Measurements from ENCODE around the gene PRICKLE1. TPM values are rescaled to one million over a fixed set of nuclear protein-coding genes. Genes with fewer than 3 reads are reported as not detected.

The PRICKLE1 gene
- total RNA-seq, 2 donors from 2014 or later: 7.6 to 19.7 TPM

DNA sequence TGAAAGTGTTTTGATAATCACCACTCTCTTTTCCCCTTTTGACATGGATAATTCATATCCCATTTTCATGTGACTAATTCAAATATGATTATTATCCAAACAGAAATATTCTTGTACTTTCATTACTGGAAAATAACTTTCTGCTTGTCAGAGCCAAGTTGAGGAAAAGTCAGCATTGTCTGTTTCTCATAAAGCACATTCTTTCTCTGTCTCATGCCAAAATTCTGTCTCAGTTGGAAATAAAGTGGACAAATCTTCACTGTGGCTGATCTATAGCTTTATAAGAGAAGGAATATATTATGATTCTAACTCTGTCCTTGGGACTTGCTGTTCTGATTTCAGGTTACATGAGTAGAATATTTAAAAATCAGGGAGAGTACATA, 22.7 kb upstream of the PRICKLE1 start:
- Histone ChIP-seq H3K9me3 (peaks cover 0 to 8% of the 10 kb centered on the region in 2 donors), H3K36me3 (no peaks in the 10 kb centered on the region), H3K4me3 (no peak overlapping the region), H3K4me1 (no peaks in the 10 kb centered on the region), H3K27ac (no peak overlapping the region), H3K27me3 (no peaks in the 10 kb centered on the region)
- TF ChIP-seq, protein P1, sequence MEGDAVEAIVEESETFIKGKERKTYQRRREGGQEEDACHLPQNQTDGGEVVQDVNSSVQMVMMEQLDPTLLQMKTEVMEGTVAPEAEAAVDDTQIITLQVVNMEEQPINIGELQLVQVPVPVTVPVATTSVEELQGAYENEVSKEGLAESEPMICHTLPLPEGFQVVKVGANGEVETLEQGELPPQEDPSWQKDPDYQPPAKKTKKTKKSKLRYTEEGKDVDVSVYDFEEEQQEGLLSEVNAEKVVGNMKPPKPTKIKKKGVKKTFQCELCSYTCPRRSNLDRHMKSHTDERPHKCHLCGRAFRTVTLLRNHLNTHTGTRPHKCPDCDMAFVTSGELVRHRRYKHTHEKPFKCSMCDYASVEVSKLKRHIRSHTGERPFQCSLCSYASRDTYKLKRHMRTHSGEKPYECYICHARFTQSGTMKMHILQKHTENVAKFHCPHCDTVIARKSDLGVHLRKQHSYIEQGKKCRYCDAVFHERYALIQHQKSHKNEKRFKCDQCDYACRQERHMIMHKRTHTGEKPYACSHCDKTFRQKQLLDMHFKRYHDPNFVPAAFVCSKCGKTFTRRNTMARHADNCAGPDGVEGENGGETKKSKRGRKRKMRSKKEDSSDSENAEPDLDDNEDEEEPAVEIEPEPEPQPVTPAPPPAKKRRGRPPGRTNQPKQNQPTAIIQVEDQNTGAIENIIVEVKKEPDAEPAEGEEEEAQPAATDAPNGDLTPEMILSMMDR (IDR thresholded peaks at IDR 0.05): no peak
- no peak for DNase-seq (ENCODE audit: low spot score)

GRCh38 chr12:42611571-42612230, 22.2 kb upstream of the PRICKLE1 start:
- Histone ChIP-seq H3K27ac (no peak overlapping the region), H3K4me1 (no peaks in the 10 kb centered on the region), H3K9me3 (peaks cover 0 to 3% of the 10 kb centered on the region in 2 donors), H3K4me3 (no peak overlapping the region), H3K36me3 (no peaks in the 10 kb centered on the region), H3K27me3 (no peaks in the 10 kb centered on the region)
- TF ChIP-seq, protein P1 (IDR thresholded peaks at IDR 0.05): no peak
- no peak for DNase-seq (ENCODE audit: low spot score)

DNA sequence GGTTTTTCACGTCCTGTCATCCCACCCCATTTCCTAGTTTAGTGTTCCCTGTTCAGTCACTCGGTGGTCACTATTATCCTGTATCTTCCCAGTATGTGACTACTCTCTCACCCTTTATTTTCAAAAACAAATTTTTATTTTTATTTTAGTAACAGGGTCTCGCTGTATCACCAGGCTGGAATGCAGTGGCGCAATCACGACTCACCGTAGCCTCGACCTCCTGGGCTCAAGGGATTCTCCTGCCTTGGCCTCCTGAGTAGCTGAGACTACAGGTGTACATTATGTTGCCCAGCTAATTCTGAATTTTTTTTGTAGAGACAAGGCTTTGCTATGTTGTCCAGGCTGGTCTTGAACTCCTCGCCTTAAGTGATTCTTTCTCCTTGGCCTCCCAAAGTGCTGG, 20.1 kb upstream of the PRICKLE1 start:
- Histone ChIP-seq H3K4me1 (no peaks in the 10 kb centered on the region), H3K9me3 (no peaks in the 10 kb centered on the region), H3K27ac (no peak overlapping the region), H3K4me3 (no peak overlapping the region), H3K27me3 (no peaks in the 10 kb centered on the region), H3K36me3 (no peaks in the 10 kb centered on the region)
- DNase-seq (ENCODE audit: low spot score): no peak
- TF ChIP-seq, protein P1 (IDR thresholded peaks at IDR 0.05): no peak

DNA sequence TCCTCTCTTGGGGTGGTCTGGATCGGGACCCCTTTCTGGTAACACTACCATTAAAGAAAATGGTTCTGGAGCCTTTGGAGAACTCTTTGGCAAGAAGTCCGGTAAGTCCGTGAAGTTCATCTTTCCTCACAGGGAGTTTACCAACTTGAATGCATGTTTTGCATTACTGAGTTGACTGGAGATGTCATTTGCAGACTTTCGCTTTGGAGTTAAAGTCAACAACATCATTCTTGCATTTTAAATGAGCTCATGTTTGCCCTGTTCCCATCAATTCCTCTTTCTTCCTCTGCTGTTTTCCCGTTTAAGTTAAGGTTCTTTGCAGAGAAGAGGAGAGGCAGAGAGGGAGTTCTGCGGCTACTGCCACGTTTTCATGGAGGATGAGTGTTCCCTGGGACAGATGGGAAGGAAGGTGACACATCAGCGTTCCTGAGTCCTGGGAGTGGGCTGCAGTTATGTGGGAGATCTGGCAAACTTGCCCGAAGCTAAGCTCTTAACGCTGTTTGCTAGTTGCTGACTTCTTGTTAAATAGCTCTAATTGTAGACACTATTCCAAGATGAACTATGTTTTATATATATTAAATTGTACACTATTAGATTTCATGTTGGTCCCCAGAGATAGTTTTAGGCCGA, 18.8 kb upstream of the PRICKLE1 start:
- TF ChIP-seq, protein P1 (IDR thresholded peaks at IDR 0.05): no peak
- H3K27ac ChIP-seq: no peak overlapping the region
- no peaks in the 10 kb centered on the region for H3K9me3 ChIP-seq
- H3K27me3 ChIP-seq: no peaks in the 10 kb centered on the region
- H3K4me3 ChIP-seq: no peak overlapping the region
- H3K4me1 ChIP-seq: no peaks in the 10 kb centered on the region
- DNase-seq (ENCODE audit: low spot score): no peak
- H3K36me3 ChIP-seq: no peaks in the 10 kb centered on the region

DNA sequence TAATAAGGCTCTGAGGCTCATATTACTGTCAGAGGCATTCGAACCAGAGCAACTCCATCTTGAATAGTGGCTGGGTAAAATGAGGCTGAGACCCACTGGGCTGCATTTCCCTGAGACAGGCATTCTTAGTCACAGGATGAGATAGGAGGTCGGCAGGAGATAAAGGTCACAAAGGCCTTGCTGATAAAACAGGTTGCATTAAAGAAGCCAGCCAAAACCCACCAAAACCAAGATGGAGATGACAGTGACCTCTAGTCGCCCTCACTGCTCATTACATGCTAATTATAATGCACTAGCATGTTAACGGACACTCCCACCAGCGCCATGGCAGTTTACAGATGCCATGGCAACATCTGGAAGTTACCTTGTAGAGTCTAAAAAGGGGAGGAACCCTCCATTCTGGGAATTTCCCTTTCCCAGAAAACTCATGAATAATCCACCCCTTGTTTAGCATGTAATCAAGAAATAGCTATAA, 18.1 kb upstream of the PRICKLE1 start:
- TF ChIP-seq, protein P1 (IDR thresholded peaks at IDR 0.05): no peak
- H3K36me3 ChIP-seq: no peaks in the 10 kb centered on the region
- H3K4me3 ChIP-seq: no peak overlapping the region
- no peaks in the 10 kb centered on the region for H3K4me1 ChIP-seq
- no peak overlapping the region for H3K27ac ChIP-seq
- no peaks in the 10 kb centered on the region for H3K27me3 ChIP-seq
- no peak for DNase-seq (ENCODE audit: low spot score)
- H3K9me3 ChIP-seq: no peaks in the 10 kb centered on the region

All from right atrium auricular region (tissue), 2 donors.